Glomerular visceral epithelial cell (primary cell): ENCODE measurements around the gene NIPA2.
"Not testable (repeated sequence)": the region's sequence is repeated elsewhere in the genome, so short reads cannot be mapped to it uniquely, and the experiment has no call there.

Experiments
- DNase-seq: peaks from one replicate; pipeline ENCODE4 v3.0.0-alpha.2; 2016; ENCODE audit errors: extremely low spot score

NIPA2 gene

GRCh38 chr15:22838292-22839042 is at the start of gene NIPA2:
TSS of gene NIPA2 (plus strand) at chr15:22838666. CDS start at chr15:22851732, 13,066 bp downstream.
- DNase-seq, result peak; percentile 99

DNA sequence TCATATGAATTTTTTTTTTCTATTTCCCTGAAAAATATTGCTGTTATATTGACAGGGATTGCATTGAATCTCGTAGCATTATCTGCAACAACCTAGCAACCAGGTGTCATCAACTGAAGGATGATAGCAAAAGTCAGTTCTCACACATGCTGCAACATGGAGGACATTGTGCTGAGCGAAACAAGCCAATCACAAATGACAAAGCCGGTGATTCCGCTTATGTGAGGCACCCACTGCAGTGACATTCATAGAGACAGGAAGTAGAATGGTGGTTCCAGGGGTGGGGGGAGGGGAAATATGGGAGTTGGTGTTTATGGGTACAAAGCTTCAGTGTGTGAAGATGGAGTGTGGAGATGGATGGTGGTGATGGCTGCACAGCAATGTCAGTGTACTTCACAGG is 44.4 kb upstream of the NIPA2 start:
- DNase-seq, result no peak

DNA sequence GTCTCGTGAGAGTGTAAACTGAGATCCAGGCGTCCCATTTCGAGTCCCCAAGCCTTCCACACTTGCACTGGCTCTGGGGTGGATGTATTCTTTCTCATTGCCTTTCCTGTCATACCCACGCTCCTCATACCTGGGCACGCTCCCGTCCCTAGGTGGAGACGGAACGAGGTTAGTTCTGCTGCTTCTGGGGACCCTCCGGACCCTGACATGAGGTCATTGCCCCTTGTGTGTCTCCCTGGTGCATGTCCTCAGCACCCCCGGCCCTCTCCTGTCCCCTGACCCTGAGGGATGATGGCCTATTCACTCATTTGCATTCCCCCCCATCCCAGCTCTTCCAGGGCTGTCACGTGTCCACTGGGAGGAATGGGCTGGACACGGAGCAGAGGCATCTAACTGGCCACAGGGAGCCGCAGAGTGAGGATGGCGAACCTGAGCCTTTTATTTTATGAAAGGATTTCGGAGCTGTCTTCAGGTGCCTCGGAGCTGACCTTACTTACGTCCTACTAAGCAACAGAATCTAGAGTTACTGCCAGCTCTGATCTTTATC is 43.8 kb upstream of the NIPA2 start:
- no peak for DNase-seq

DNA sequence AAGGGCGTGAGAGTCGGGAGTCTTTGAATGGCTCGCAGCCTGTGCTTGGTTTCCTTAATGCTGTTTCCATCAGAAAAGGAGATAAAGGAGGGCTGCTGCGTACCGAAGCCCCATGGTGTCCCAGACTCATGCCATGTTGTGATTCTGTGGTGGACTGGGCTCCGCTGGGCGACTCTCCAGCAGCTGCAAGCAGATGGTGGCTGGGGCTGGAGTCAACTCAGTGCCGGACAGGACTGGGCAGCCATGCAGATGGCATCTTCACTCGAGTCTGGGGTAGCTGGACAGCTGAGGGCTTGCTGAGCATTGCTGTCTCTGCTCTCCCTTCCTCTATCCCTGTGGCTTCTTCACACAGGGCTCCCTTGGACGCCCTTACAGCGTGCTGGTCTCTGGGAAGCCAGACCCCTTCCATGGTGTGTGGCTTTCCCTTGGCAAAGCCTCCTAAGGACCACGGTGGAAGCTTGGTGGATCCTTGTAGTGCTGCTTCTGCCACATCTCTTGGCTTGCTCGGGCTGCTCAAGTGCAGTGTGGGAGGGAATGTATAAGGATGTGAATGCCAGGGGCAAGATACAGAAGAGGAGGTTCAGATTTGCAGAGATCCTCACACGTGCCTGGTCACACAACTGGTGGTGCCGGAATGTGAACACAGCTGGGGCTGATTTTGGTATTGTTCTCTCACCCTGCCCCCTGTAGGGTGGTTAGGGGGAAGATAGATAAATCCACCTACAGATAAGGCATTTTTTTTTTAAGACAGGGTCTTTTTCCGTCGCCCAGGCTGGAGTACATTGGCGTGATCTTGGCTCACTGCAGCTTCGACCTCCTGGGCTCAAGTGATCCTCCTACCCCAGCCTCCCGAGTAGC is 43.0 kb upstream of the NIPA2 start:
- DNase-seq, result no peak

DNA sequence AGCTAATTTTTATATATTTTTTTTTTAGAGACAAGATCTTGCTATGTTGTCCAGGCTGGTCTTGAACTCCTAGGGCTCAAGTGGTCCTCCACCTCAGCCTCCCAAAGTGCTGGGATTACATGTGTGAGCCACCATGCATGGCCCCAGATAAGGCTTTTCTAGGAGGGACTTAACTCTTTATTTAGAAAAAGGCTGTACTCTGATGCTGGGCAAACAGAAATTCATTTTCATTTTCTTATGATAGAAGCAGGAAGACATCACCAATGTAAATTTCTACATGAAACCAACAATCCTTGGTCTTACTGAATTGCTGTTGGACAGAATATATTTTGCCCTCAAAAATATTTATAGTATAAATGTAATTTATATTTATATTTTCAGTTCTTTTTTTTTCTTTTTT is 42.4 kb upstream of the NIPA2 start:
- no peak for DNase-seq

- no peak for DNase-seq
Measured at GRCh38 chr15:22799902-22800301, 38.6 kb upstream of the NIPA2 start.

GRCh38 chr15:22803006-22803405 is 35.5 kb upstream of the NIPA2 start:
- not testable (repeated sequence) for DNase-seq

- DNase-seq, result no peak
Measured at GRCh38 chr15:22806156-22806555, 32.3 kb upstream of the NIPA2 start.

- DNase-seq, result no peak
Measured at GRCh38 chr15:22806664-22807063, 31.8 kb upstream of the NIPA2 start.

- DNase-seq, result not testable (repeated sequence)
Measured at GRCh38 chr15:22807831-22808230, 30.6 kb upstream of the NIPA2 start.

DNA sequence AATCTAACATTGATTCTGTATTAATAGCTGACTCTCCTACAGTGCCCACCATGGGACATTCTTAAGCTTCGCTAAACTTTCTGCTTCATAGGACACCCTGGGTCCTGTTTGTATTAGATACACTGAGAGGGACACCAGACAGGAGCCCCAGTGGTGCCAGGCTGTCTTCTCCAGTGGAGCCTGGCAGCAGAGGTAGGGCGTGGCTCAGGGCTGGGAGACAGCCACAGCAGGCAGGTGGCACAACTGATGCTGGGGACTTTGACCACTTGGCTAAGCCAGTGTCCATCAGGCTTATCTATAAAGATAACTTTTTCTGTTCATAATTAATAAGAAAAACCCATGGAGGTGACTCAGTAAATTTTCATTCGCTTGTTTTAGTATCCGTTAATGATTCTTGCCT is 30.2 kb upstream of the NIPA2 start:
- DNase-seq, result no peak

- peak; percentile 65 for DNase-seq
Measured at GRCh38 chr15:22808761-22809280, 29.6 kb upstream of the NIPA2 start.

GRCh38 chr15:22810033-22810852 is 28.2 kb upstream of the NIPA2 start:
- DNase-seq, result no peak

DNA sequence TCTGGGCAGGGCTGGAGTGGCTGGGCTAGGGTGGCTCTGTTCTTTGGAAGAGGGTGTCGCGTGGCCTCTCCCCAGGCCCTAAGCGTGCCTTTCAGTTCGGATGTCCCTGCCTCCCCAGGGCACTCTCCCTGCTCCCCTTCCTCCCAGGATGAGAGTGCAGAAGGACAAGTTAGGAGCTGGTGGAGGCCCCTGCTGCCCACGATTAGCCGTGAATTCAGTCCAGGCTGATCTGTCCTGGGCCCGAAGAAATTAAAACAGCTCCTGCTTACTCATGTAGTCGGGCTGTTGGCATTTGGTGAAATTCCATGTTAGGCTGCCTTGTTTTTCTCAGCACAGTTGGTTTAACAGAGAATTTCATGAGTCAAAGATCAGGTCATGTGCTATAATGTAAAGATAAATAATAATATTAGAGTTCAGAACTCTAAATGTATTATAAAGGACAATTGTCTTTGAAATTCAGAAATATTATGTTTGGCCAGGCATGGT is 27.6 kb upstream of the NIPA2 start:
- no peak for DNase-seq

DNA sequence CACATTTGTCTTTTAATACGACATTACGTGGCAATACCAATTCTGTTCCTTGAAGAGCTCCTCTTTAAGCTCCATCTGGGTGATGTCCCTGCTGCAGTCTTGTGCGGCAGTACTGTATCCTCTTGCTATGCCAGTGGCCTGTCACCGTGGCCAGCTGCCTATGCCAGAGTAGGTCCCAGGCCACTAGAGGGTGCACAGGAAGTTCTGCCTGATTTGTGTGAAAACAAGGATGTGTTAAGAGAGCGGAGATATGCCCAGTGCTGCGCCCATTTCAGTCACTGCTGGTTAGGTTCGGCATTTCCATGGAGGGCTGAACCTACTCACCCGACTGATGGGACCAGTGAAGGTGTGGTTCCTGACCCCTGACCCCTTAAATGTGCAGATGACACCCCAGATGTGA is 26.8 kb upstream of the NIPA2 start:
- DNase-seq, result no peak

- no peak for DNase-seq
Measured at GRCh38 chr15:22813844-22814243, 24.6 kb upstream of the NIPA2 start.

DNA sequence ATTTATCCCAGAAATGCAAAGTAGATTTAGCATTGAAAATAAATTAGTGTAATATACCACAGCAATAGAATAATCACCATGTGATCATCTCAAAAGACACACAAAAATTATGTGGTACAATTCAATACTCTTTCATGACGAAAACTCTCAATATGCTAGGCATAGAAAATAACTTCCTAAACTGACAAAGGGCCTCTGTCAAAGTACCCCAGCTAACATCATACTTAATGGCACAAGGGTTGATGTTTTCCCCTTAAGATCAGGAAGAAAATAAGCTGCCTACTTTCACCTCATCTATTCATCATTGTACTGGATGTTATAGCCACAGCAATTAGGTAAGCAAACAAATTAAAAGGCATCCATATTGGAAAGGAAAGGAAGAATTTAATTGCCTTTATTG is 22.7 kb upstream of the NIPA2 start:
- no peak for DNase-seq

GRCh38 chr15:22819651-22820050 is 18.8 kb upstream of the NIPA2 start:
- DNase-seq, result no peak

DNA sequence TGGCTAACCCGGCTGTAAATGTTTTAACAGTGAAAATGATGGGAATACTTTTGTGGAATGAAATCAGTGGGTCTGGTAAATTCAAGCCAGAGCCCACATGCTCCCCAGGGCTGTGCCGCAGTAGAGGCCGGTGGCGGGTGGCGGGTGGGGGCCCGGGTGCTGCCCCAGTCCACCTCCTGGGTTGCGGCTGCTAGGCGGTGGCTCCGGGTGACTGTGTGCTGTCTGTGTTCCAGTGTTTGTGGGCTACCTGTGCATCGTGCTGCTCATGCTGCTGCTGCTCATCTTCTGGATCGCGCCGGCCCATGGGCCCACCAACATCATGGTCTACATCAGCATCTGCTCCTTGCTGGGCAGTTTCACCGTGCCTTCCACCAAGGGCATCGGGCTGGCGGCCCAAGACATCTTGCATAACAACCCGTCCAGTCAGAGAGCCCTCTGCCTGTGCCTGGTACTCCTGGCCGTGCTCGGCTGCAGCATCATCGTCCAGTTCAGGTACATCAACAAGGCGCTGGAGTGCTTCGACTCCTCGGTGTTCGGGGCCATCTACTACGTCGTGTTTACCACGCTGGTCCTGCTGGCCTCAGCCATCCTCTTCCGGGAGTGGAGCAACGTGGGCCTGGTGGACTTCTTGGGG is 14.9 kb upstream of the NIPA2 start:
- no peak for DNase-seq

GRCh38 chr15:22827125-22827524 is 11.3 kb upstream of the NIPA2 start:
- DNase-seq, result no peak

GRCh38 chr15:22831473-22831872 is 7.0 kb upstream of the NIPA2 start:
- DNase-seq, result no peak
